HG03342 (cell line): ENCODE data around the gene KAT2B.
"Not testable (repeated sequence)": the region's sequence is repeated elsewhere in the genome, so short reads cannot be mapped to it uniquely, and the experiment has no call there.

Experiments used
- ATAC-seq: cut with Tn5 transposase; IDR thresholded peaks from one replicate; pipeline ENCODE4 v1.9.1; 2021; ENCODE audit warnings: mild to moderate bottlenecking, moderate library complexity; ENCODE audit not compliant: unreplicated experiment

Gene KAT2B

GRCh38 chr3:20039765-20040547 is at the start of gene KAT2B:
KAT2B (plus strand) TSS chr3:20040446; CDS start chr3:20040478, 32 bp downstream.
- ATAC-seq = peak; percentile 59

DNA sequence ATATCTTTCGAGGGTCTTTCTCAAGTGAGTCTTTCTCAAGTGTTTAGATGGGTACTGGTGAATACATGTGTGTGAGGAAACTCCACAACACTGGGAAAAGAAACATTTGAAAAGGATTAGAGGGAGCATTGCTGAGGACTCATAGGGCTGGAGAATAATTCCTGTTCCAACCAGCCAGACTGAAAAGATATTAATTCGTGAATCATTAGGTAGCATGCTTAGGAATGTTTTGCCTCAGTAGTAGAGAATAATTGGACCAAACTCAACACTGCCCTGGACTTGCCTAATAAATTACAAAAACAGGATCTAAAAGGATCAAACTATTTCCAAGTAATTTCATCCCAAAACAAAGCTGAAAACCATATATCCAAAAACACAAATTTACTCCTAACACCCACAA is 45.5 kb upstream of the KAT2B start:
- ATAC-seq = no peak

GRCh38 chr3:19997502-19997901 is 42.7 kb upstream of the KAT2B start:
- no peak for ATAC-seq

GRCh38 chr3:20001932-20002331 is 38.3 kb upstream of the KAT2B start:
- ATAC-seq = no peak

- ATAC-seq = no peak
Observed at GRCh38 chr3:20007960-20008359, 32.3 kb upstream of the KAT2B start.

DNA sequence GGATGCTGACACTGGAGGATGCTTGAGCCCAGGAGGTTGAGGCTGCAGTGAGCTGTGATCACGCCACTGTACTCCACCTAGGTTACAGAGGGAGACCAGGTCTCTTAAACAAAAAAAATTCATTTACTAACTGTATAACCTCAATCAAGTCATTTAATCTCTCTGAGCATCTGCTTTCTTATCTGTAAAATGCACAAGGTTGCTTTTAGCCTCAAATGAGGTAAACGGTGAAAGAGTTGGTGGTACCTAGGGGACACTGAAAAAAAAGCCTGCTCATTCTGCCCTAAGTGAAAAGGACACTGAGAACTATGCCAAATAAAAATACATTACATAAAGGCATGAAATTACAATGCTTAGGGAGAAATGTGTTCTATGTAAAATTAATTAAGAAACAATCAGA is 31.6 kb upstream of the KAT2B start:
- ATAC-seq = no peak

- ATAC-seq = no peak
Observed at GRCh38 chr3:20012164-20012563, 28.1 kb upstream of the KAT2B start, which contains the start of gene PP2D1. PP2D1 (minus strand) TSS chr3:20012264; CDS start chr3:20012072, 192 bp downstream.

DNA sequence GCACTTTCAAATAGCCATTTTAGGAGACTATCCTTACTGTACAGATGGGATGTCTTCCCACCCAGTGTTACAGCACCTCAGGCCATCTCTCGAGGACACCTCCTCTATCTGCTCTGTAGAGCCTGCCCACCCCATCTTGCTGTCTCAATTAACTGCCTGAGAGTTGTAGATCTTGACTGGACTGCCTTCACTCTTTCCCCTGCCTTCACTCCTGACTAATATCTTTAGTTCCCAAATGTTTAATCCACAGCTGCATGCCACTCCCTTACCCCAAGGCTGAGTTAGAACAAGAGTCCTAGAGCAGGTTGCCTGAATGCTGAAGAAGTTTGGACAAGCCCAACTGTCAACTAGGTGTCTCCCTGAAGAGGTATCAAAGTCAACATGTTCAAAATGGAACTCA is 26.9 kb upstream of the KAT2B start:
- ATAC-seq = no peak

DNA sequence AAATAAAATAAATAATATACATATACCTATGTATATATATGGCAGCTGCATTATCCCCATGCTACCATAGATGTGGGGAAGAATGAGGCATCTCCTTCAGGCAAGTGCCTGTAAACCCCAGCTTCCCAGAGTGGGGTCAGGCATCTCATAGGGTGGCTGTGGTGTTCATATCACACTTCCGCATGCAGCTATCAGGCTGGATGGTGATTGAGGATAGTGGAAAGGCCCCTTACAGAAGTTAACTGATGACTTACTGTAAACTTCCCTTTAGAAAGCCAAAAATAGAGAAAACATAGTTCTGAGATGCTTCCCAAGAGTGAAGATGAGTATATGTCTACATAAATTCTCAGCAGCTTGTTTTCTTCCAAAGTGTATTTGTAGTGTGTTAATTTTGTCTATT is 24.7 kb upstream of the KAT2B start:
- no peak for ATAC-seq

GRCh38 chr3:20016076-20016475 is 24.2 kb upstream of the KAT2B start:
- ATAC-seq = not testable (repeated sequence)

- no peak for ATAC-seq
Observed at GRCh38 chr3:20022954-20023622, 17.2 kb upstream of the KAT2B start.

GRCh38 chr3:20023623-20024405 is 16.4 kb upstream of the KAT2B start:
- ATAC-seq = no peak

- ATAC-seq = no peak
Observed at GRCh38 chr3:20027136-20027535, 13.1 kb upstream of the KAT2B start.

GRCh38 chr3:20028905-20029331 is 11.3 kb upstream of the KAT2B start:
- ATAC-seq = no peak

- ATAC-seq = not testable (repeated sequence)
Observed at GRCh38 chr3:20031939-20032338, 8.3 kb upstream of the KAT2B start.

DNA sequence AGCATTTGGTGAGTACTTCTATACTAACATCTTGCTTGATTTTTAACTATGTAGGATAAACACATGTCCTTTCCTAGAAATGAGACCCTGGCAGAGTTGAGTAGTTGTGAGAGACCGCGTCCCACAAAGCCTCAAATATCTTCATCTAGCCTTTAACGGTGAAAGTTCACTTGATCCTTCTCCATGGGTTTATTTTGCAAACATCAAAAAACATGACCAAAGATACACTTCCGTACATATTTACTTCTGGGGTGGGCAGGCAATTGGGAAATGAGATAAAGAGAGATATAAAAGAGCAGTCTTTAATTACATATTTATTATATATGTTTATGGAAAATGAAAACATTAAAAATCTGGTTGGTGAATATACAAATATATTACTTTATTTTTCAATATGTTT is 5.2 kb upstream of the KAT2B start:
- no peak for ATAC-seq

GRCh38 chr3:20037255-20037996 is 2.8 kb upstream of the KAT2B start:
- ATAC-seq = no peak

GRCh38 chr3:20038699-20039465 is 1.4 kb upstream of the KAT2B start:
- no peak for ATAC-seq

- no peak for ATAC-seq
Observed at GRCh38 chr3:20039466-20039764, 831 bp upstream of the KAT2B start.

GRCh38 chr3:20040548-20041196 is 426 bp downstream of the KAT2B start:
- ATAC-seq = peak; percentile 33
